IMR-90 (cell line): ENCODE data around the gene UPF1.

Experiments
- BHLHE40 ChIP-seq: fragments of 150-350 bp; IDR thresholded peaks from 2 replicates; pipeline ENCODE4 v1.6.1; 2016; ENCODE audit warnings: mild to moderate bottlenecking, low read depth, low read length
- MXI1 ChIP-seq: IDR thresholded peaks from 2 replicates; pipeline ENCODE4 v1.6.1; 2012; ENCODE audit warnings: low read depth, mild to moderate bottlenecking, low read length, moderate library complexity, borderline replicate concordance
- POLR2A ChIP-seq: IDR thresholded peaks from 2 replicates; pipeline ENCODE4 v1.6.1; 2012; ENCODE audit warnings: mild to moderate bottlenecking, low read depth, low read length
- TF ChIP-seq, protein P1 (sequence below): fragments of 150-350 bp; IDR thresholded peaks from 2 replicates; pipeline ENCODE4 v1.6.1; 2017; ENCODE audit warnings: mild to moderate bottlenecking, antibody characterized with exemption, low read length, low read depth
- TF ChIP-seq, protein P2 (sequence below): conservative IDR thresholded peaks from 2 replicates; pipeline ENCODE4 v1.5.1; 2012; ENCODE audit warnings: mild to moderate bottlenecking, low read depth, low read length, improper control_type of control experiment

DNA sequence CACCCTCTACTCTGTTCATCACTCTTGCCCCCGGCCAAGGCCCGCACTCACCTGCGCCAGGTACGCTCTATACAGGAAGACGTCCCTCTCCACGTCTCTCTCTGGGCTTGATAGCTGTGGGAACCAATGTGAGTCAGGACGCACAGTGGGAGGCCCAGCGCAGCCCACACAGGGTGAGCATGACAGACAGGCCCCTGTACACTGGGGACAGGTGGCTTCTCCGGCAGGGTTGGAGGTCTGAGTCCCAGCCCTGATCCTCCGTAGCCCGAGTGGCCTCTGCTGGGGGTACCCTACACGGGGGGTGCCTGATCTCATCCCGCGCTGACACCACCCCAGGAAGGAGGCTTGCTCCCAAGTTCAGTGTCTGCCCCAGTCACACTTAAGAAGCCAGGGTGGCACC lies 81.2 kb downstream of the UPF1 start:
- TF ChIP-seq POLR2A (no peak), BHLHE40 (no peak), MXI1 (no peak)
- TF ChIP-seq, protein P1, sequence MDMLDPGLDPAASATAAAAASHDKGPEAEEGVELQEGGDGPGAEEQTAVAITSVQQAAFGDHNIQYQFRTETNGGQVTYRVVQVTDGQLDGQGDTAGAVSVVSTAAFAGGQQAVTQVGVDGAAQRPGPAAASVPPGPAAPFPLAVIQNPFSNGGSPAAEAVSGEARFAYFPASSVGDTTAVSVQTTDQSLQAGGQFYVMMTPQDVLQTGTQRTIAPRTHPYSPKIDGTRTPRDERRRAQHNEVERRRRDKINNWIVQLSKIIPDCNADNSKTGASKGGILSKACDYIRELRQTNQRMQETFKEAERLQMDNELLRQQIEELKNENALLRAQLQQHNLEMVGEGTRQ: no peak
- TF ChIP-seq, protein P2, sequence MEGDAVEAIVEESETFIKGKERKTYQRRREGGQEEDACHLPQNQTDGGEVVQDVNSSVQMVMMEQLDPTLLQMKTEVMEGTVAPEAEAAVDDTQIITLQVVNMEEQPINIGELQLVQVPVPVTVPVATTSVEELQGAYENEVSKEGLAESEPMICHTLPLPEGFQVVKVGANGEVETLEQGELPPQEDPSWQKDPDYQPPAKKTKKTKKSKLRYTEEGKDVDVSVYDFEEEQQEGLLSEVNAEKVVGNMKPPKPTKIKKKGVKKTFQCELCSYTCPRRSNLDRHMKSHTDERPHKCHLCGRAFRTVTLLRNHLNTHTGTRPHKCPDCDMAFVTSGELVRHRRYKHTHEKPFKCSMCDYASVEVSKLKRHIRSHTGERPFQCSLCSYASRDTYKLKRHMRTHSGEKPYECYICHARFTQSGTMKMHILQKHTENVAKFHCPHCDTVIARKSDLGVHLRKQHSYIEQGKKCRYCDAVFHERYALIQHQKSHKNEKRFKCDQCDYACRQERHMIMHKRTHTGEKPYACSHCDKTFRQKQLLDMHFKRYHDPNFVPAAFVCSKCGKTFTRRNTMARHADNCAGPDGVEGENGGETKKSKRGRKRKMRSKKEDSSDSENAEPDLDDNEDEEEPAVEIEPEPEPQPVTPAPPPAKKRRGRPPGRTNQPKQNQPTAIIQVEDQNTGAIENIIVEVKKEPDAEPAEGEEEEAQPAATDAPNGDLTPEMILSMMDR: no peak
